Measurements from ENCODE around the gene MAGIX. TPM values are rescaled to one million over a fixed set of nuclear protein-coding genes. Genes with fewer than 3 reads are reported as not detected.

The MAGIX gene
- total RNA-seq, result 1 to 10 TPM in 1 of 4 donors, under 1 TPM in 3; 0.17 to 3.0 (median 0.35) TPM

DNA sequence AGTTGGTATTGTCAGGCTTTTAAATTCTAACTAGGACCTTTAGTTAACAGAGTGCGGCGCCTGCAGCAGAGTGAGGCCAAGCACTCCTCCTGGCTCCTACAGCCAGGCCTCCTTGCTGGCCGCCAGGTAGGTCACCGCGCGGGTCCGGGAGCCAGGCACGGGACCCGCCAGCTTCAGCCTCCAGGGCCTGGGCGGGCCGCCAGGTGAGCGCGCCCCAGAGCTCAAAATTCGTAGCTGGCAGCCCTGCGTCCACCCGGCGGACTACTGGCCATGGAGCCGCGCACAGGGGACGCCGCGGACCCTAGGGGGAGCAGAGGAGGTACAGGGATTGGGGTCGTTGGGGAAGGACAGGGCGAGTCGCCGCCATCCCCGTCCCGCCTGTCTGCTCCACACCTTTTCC is at the start of gene MAGIX:
TSS of gene MAGIX (plus strand) at position 139 of the 400 bp plus-strand sequence. CDS start at position 271, 132 bp downstream.
- TF ChIP-seq, protein P1, sequence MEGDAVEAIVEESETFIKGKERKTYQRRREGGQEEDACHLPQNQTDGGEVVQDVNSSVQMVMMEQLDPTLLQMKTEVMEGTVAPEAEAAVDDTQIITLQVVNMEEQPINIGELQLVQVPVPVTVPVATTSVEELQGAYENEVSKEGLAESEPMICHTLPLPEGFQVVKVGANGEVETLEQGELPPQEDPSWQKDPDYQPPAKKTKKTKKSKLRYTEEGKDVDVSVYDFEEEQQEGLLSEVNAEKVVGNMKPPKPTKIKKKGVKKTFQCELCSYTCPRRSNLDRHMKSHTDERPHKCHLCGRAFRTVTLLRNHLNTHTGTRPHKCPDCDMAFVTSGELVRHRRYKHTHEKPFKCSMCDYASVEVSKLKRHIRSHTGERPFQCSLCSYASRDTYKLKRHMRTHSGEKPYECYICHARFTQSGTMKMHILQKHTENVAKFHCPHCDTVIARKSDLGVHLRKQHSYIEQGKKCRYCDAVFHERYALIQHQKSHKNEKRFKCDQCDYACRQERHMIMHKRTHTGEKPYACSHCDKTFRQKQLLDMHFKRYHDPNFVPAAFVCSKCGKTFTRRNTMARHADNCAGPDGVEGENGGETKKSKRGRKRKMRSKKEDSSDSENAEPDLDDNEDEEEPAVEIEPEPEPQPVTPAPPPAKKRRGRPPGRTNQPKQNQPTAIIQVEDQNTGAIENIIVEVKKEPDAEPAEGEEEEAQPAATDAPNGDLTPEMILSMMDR (IDR thresholded peaks at IDR 0.05; ENCODE audit: low read depth), result no peak

DNA sequence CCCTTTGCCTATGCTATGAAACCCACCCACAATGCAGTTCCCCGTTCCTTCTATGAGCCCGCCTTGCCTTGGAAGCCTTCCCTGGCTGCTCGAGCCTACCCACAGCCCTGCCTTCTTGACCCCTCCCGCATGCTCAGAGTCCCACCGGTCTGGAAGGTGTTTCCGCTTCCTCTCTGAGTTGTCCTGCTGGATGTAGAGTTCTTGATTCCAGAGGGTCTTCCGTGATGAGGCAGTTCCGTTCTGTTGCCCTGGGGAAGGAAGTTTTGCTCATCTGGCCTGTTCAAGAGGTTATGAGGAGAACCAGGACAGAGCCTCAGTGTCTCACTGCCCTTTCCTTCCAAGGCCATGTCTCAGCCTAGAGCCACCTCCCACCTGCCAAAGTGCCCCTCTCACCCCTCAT is 46.5 kb upstream of the MAGIX start:
- TF ChIP-seq, protein P1 (IDR thresholded peaks at IDR 0.05; ENCODE audit: low read depth), result no peak

DNA sequence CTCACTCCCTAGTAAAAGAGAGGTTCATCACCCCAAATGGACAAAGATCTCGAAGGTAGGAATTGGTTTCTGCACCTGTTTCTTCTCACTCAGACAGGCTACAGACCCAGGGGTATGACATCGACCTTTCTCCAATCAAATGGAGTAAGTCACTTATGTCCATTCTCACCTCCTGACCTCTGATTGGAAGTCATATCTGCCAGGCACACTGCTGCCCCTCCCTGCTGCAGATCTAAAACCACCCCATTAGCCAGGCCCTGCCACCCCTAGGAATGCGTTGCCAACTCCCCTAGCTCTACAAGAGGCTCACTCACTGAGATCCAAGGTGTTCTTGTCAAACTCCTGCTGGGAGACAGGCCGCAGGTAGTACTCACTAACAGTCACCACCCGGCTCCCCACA is 45.8 kb upstream of the MAGIX start:
- TF ChIP-seq, protein P1 (IDR thresholded peaks at IDR 0.05; ENCODE audit: low read depth), result no peak

DNA sequence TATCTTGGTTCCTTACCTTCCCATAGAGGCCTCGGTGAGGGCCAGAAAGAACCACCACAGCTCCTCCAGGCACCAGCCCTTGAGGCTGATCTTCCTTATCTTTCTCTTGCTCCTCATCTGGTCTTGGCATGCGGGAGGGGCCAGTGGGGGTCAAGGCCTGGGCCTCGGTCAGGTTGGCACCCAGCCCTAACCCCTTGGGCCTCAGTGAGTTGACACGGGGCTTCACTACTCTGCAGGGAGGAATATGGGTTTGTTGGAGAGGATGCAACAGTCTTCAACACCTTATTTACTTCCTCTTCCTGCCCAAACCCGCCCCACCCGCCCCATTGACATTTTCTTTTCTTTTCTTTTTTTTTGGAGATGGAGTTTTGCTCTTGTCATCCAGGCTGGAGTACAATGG is 45.0 kb upstream of the MAGIX start:
- TF ChIP-seq, protein P1 (IDR thresholded peaks at IDR 0.05; ENCODE audit: low read depth), result no peak

DNA sequence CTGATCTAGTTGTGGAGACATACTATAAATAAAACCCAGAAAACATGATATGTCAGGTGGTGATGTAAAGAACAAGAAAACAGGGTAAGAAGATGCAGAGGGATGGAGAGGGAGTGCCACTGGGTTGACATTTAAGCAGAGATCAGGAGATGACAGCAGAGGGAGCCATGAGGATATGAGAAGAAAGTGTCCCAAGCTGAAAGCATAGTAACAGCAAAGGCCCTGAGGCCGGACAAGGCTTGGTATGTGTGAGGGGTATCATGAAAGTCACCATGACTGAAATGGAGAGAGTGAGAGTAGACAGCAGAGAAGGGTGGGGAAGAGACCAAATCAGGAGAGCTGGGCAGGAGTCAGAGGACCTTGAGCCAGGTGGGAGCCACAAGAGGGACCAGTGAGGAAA is 42.5 kb upstream of the MAGIX start:
- TF ChIP-seq, protein P1 (IDR thresholded peaks at IDR 0.05; ENCODE audit: low read depth), result no peak

DNA sequence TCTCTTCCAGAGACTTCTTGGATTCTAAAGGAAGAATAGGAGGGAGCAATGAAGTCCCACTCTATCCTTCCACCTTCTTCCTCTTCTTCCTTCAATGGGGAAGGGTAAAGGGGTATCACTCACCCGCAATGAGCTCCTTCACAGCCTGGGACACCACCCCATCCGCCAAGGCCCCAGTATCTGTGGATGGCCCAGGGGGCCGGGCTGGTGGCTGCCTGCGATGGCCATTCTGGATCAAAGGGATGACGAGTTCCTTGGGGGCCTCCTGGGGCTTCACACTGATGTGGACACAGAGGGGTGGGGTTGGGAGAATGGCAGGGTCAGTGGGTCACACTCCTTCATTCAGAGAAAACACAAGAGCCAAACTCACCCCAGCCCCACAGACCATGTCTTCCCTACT is 40.1 kb upstream of the MAGIX start:
- TF ChIP-seq, protein P1 (IDR thresholded peaks at IDR 0.05; ENCODE audit: low read depth), result no peak

DNA sequence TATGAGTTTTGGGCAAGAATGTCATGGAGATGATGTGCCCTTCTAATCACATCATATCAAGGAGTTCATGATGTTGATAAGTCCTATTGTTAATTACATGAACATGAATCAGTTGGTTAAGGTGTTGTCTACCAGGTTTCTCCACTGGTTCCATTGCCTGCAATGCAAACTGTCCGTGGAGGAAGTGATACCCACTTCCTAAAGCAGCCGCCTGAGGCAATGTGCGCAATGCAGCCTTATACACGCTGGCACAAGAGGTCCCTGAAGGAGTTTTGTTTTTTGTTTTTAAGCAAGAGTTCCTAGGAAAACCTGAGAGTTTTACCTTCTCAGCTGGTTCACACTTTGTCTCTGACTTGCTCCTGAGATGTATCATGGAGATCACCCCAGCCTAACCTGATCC is 33.1 kb upstream of the MAGIX start:
- TF ChIP-seq, protein P1 (IDR thresholded peaks at IDR 0.05; ENCODE audit: low read depth), result no peak
